Breast epithelium (tissue), 4 donors: Measurements from ENCODE around the gene CPNE4. TPM values are rescaled to one million over a fixed set of nuclear protein-coding genes. Genes with fewer than 3 reads are reported as not detected.

Experiments used
- DNase-seq, 2 donors: peaks; one replicate each; pipeline ENCODE4 v3.0.0-alpha.2; 2019; ENCODE audit warnings: low spot score in 2 of 2
- H3K27ac ChIP-seq, 2 donors: fragments of 200-600 bp; sonication (generic) in 1 of 2; one replicate each; pipeline ENCODE4 v1.5.1; 2016 to 2019; ENCODE audit warnings: mild to moderate bottlenecking in 1 of 2
- H3K27me3 ChIP-seq, 2 donors: fragments of 200-600 bp; sonication (generic) in 1 of 2; one replicate each; pipeline versions ENCODE4 v1.5.1 to v1.6.0; 2017 to 2019; ENCODE audit warnings: control low read depth in 1 of 2, mild to moderate bottlenecking in 1 of 2
- H3K36me3 ChIP-seq: fragments of 200-600 bp; one replicate; pipeline ENCODE4 v1.5.1; 2019
- H3K4me1 ChIP-seq, 2 donors: fragments of 200-600 bp; sonication (generic); one replicate each; pipeline ENCODE4 v1.5.1; 2016 to 2019; ENCODE audit warnings: control low read depth in 1 of 2
- H3K4me3 ChIP-seq, 3 donors: fragments of 200-600 bp; sonication (generic); 1 replicate in 2 of 3; 2 replicates in 1 of 3; pipeline ENCODE4 v1.5.1; 2016 to 2019; ENCODE audit warnings: mild to moderate bottlenecking in 3 of 3, moderate library complexity in 2 of 3
- H3K9me3 ChIP-seq, 2 donors: fragments of 200-600 bp; sonication (generic) in 1 of 2; one replicate each; pipeline ENCODE4 v1.5.1; 2016 to 2019; ENCODE audit warnings: control low read depth in 1 of 2
- POLR2A ChIP-seq: fragments of 450-650 bp; IDR thresholded peaks from one replicate; pipeline ENCODE4 v1.6.1; 2016; ENCODE audit warnings: antibody characterized with exemption, mild to moderate bottlenecking, moderate library complexity
- POLR2AphosphoS5 ChIP-seq, 3 donors: sonication (generic); formaldehyde crosslinking; IDR thresholded peaks; one replicate each; pipeline ENCODE4 v1.6.1; 2017; ENCODE audit warnings: antibody characterized with exemption in 3 of 3
- intact Hi-C: fragments of 100-400 bp; cut with DNase I; formaldehyde crosslinking; loops from one replicate; pipeline ENCODE4 v1.15.1; 2023; ENCODE audit warnings: low total_unique reads
- total RNA-seq, 3 donors: library from RNA; depleted of rRNA; stranded (reverse); fragments of >200 nt; gene quantifications; one replicate each; pipeline ENCODE4 v1.1.0, GENCODE V29; 2016
- TF ChIP-seq, protein P1 (sequence below), 3 donors: fragments of 450-650 bp; IDR thresholded peaks; one replicate each; pipeline ENCODE4 v1.5.1; 2016 to 2017; ENCODE audit warnings: antibody characterized with exemption in 3 of 3, mild to moderate bottlenecking in 3 of 3, moderate library complexity in 3 of 3

Gene CPNE4
- total RNA-seq, 3 donors from 2014 or later, result 0.16 TPM; not detected in 2

DNA sequence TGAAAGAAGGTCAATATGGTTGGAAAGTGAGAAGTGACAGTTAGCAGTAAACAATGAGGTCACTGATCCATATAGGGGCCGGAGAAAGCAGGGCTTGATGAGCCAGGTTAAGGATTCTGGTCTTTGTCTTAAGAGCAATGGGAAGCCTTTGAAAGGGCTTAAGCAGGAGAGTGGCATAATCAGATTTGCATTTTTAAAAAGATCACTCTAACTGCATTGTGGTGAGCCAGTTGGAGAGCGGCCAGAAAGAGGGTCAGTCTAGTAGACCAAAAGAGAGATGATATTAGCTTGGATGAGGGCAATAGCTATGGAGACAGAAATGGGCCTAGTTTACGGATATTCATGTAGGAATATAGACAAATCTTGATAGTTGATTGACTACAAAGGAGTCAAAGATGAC is 46.6 kb downstream of the CPNE4 start:
- Histone ChIP-seq H3K9me3 (peaks cover 4 to 19% of the 10 kb centered on the region in 2 donors), H3K27me3 (no peaks in the 10 kb centered on the region), H3K4me1 (no peaks in the 10 kb centered on the region), H3K36me3 (no peaks in the 10 kb centered on the region), H3K27ac (no peak overlapping the region), H3K4me3 (no peak overlapping the region)
- intact Hi-C loops, result no loop called here
- DNase-seq, result no peak
- TF ChIP-seq, protein P1, sequence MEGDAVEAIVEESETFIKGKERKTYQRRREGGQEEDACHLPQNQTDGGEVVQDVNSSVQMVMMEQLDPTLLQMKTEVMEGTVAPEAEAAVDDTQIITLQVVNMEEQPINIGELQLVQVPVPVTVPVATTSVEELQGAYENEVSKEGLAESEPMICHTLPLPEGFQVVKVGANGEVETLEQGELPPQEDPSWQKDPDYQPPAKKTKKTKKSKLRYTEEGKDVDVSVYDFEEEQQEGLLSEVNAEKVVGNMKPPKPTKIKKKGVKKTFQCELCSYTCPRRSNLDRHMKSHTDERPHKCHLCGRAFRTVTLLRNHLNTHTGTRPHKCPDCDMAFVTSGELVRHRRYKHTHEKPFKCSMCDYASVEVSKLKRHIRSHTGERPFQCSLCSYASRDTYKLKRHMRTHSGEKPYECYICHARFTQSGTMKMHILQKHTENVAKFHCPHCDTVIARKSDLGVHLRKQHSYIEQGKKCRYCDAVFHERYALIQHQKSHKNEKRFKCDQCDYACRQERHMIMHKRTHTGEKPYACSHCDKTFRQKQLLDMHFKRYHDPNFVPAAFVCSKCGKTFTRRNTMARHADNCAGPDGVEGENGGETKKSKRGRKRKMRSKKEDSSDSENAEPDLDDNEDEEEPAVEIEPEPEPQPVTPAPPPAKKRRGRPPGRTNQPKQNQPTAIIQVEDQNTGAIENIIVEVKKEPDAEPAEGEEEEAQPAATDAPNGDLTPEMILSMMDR (IDR thresholded peaks at IDR 0.05), result no peak
- no peak for TF ChIP-seq POLR2AphosphoS5 (IDR thresholded peaks at IDR 0.05)
- TF ChIP-seq POLR2A, result no peak

DNA sequence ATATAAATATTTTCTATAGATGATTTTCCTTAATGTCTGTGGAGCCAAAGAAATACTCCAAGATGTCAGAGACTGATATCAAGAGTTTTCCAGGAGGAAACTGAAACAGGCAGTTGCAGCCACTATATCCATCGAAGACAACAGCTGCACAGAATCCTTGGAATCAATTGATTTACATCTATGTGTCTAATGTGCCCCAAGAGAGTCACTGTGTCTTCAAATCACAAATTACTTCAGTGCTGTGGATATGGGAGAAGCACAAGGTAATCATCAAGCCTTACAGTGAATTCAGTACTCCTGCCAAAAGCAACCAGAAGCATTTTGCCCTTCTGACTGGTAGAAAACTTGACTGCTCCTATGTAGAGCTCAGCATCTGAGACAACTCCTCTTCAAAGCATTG is 51.1 kb downstream of the CPNE4 start:
- intact Hi-C loops, result loop anchor here (1.0 kb wide), 1 partner anchor 12 kb away; no protein-coding TSS in a partner anchor
- no peaks in the 10 kb centered on the region for H3K4me1 ChIP-seq
- TF ChIP-seq POLR2A, result no peak
- TF ChIP-seq, protein P1 (IDR thresholded peaks at IDR 0.05), result no peak
- no peak for TF ChIP-seq POLR2AphosphoS5 (IDR thresholded peaks at IDR 0.05)
- H3K27ac ChIP-seq, result no peak overlapping the region
- no peak for DNase-seq
- H3K27me3 ChIP-seq, result no peaks in the 10 kb centered on the region
- H3K36me3 ChIP-seq, result no peaks in the 10 kb centered on the region
- no peak overlapping the region for H3K4me3 ChIP-seq
- peaks cover 3 to 8% of the 10 kb centered on the region in 2 donors for H3K9me3 ChIP-seq

DNA sequence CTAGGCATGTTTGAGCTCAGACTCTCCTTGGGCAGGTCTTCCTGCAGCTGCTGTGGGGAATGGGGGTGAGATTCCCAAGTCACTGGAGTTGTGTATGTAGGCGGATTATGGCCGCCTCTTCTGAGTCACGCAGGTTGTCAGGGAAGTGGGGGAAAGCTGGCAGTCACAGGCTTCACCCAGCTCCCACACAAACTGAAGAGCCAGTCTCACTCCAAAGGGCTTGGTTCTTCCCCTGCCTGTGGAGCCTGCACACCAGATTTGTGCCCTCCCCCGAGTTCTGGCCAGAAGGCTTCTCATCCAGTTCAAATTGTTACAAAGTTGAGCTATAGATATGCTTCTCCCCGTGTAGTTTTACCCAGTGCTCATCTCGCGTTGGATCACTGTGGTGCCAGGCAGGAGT is 53.5 kb downstream of the CPNE4 start:
- DNase-seq, result no peak
- Histone ChIP-seq H3K27ac (no peak overlapping the region), H3K36me3 (no peaks in the 10 kb centered on the region), H3K9me3 (peaks cover 3 to 8% of the 10 kb centered on the region in 2 donors), H3K4me3 (no peak overlapping the region), H3K27me3 (no peaks in the 10 kb centered on the region), H3K4me1 (no peaks in the 10 kb centered on the region)
- TF ChIP-seq, protein P1 (IDR thresholded peaks at IDR 0.05), result no peak
- TF ChIP-seq POLR2A (no peak), POLR2AphosphoS5 (IDR thresholded peaks at IDR 0.05) (no peak)
- intact Hi-C loops, result no loop called here

- no peak for DNase-seq
- no peaks in the 10 kb centered on the region for H3K27me3 ChIP-seq
- peaks cover 3 to 8% of the 10 kb centered on the region in 2 donors for H3K9me3 ChIP-seq
- TF ChIP-seq, protein P1 (IDR thresholded peaks at IDR 0.05), result no peak
- no peak for TF ChIP-seq POLR2AphosphoS5 (IDR thresholded peaks at IDR 0.05)
- no peak for TF ChIP-seq POLR2A
- no peak overlapping the region for H3K27ac ChIP-seq
- H3K4me1 ChIP-seq, result no peaks in the 10 kb centered on the region
- intact Hi-C loops, result no loop called here
- no peak overlapping the region for H3K4me3 ChIP-seq
- H3K36me3 ChIP-seq, result no peaks in the 10 kb centered on the region
Measured at GRCh38 chr3:131976448-131976847, 58.4 kb downstream of the CPNE4 start.

- H3K27ac ChIP-seq, result no peak overlapping the region
- H3K9me3 ChIP-seq, result peaks cover 3 to 8% of the 10 kb centered on the region in 2 donors
- intact Hi-C loops, result no loop called here
- H3K4me3 ChIP-seq, result no peak overlapping the region
- DNase-seq, result no peak
- no peaks in the 10 kb centered on the region for H3K27me3 ChIP-seq
- H3K36me3 ChIP-seq, result no peaks in the 10 kb centered on the region
- no peak for TF ChIP-seq POLR2AphosphoS5 (IDR thresholded peaks at IDR 0.05)
- TF ChIP-seq, protein P1 (IDR thresholded peaks at IDR 0.05), result no peak
- no peak for TF ChIP-seq POLR2A
- no peaks in the 10 kb centered on the region for H3K4me1 ChIP-seq
Measured at GRCh38 chr3:131975047-131975446, 59.8 kb downstream of the CPNE4 start.
